Stimulated activated naive CD8-positive, alpha-beta T cell treated with anti-CD3 and anti-CD28 coated beads, Interleukin-15, amount 100 ng/mL, for 72 hours (primary cell): ENCODE data around the gene PLK5.

Experiments used
- ATAC-seq: fragments of 150-1000 bp; cut with Tn5 transposase; 2 replicates; pipeline ENCODE4 v1.10.0; 2021; ENCODE audit warnings: mild to moderate bottlenecking, moderate library complexity
- DNase-seq, 2 donors: peaks; one replicate each; pipeline ENCODE4 v3.0.0; 2021 to 2022
- H3K27ac Mint-ChIP-seq, 2 donors: one replicate each; pipeline ENCODE4 v1.8.0; 2022; ENCODE audit warnings: mild to moderate bottlenecking in 2 of 2, mixed read lengths in 2 of 2, moderate library complexity in 2 of 2
- H3K27me3 Mint-ChIP-seq: one replicate; pipeline ENCODE4 v1.8.0; 2022; ENCODE audit warnings: mixed read lengths
- H3K4me1 Mint-ChIP-seq: one replicate; pipeline ENCODE4 v1.8.0; 2022; ENCODE audit warnings: mild to moderate bottlenecking, mixed read lengths
- H3K4me3 Mint-ChIP-seq, 2 donors: one replicate each; pipeline ENCODE4 v1.8.0; 2022; ENCODE audit warnings: mild to moderate bottlenecking in 2 of 2, mixed read lengths in 2 of 2, moderate library complexity in 1 of 2
- H3K9me3 Mint-ChIP-seq, 2 donors: one replicate each; pipeline ENCODE4 v1.8.0; 2022; ENCODE audit warnings: mixed read lengths in 2 of 2

The PLK5 gene

DNA sequence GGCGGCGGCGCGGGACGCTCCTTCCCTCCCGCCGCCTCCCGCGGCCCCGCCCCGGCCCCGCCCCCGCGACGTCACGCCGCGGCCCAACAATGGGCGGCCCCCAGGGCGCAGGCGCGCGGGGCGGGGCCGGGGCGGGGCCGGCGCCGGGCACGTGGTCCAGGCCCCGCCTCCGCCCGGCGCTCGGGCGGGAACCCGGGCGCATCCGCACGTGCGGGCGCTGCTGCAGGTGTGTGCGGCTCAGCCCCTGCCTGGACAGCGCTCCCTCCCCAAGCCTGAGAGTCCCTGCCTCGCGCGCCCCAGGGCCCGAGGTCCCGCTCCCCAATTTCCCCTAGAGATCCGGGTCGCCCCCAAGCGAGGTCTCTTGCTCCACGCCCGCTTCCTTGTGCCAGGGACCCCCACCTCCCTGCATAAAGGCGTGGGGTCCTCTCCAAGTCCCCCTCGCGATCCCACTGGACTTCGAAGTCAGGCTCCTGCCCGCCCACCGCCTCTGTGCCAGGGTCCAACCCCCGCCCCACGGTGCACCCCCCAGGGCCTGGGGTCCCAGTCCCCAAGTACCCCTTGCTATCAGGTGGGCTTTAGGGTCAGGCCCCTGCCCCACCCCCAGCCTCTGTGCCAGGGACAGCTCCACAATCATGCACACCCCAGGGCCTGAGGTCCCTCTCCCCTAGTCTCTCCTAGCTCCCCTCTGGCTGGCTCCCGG is 44.6 kb downstream of the PLK5 start, which contains the start of gene MEX3D:
TSS of gene MEX3D (minus strand) at position 6 of the 700 bp plus-strand sequence. CDS start 267 bp downstream, outside the sequence.
- ATAC-seq: peak; percentile 82
- peak; percentile 70 to 77 for DNase-seq
- peaks cover 22% of the 10 kb centered on the region for H3K4me1 Mint-ChIP-seq
- H3K9me3 Mint-ChIP-seq: no peaks in the 10 kb centered on the region
- peak within 1 kb of the TSS; percentile 56 to 77 for H3K4me3 Mint-ChIP-seq
- peak within 1 kb of the TSS in 1 of 2 donors; percentile 12 for H3K27ac Mint-ChIP-seq
- peaks cover 21% of the 10 kb centered on the region for H3K27me3 Mint-ChIP-seq

DNA sequence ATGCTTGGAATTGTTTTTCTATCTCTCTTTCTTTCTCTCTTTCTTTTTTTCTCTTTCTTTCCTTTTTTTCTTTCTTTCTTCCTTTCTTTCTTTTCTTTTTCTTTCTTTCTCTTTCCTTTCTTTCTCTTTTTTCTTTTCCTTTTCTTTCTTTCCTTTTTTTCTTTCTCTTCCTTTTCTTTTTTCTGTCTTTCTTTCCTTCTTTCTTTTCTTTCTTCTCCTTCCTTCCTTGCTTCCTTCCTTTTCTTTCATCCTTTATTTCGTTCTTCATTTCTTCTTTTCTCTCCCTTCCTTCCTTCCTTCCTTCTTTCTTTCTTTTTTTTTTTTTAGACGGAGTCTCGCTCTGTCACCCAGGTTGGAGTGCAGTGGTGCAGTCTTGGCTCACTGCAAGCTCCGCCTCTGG is 46.1 kb downstream of the PLK5 start:
- no peaks in the 10 kb centered on the region for H3K9me3 Mint-ChIP-seq
- H3K27me3 Mint-ChIP-seq: peaks cover 21% of the 10 kb centered on the region
- H3K4me3 Mint-ChIP-seq: peak overlapping the region; percentile 7 to 16
- H3K27ac Mint-ChIP-seq: no peak overlapping the region
- peaks cover 22% of the 10 kb centered on the region for H3K4me1 Mint-ChIP-seq
- no peak for ATAC-seq
- DNase-seq: no peak

DNA sequence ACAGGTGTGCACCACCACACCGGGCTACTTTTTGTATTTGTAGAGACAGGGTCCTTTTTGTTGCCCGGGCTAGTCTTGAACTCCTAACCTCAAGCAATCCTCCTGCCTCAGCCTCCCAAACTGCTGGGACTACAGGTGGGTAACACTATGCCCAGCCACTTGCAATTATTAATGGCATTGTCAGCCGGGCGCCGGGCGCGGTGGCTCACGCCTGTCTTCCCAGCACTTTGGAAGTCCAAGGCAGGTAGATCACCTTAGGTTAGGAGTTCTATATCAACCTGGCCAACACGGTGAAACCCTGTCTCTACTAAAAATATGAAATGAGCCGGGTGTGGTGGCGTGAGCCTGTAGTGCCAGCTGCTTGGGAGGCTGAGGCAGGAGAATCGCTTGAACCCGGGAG is 47.0 kb downstream of the PLK5 start:
- no peaks in the 10 kb centered on the region for H3K9me3 Mint-ChIP-seq
- ATAC-seq: no peak
- H3K27ac Mint-ChIP-seq: no peak overlapping the region
- no peak overlapping the region for H3K4me3 Mint-ChIP-seq
- peaks cover 22% of the 10 kb centered on the region for H3K4me1 Mint-ChIP-seq
- DNase-seq: no peak
- H3K27me3 Mint-ChIP-seq: peaks cover 21% of the 10 kb centered on the region

DNA sequence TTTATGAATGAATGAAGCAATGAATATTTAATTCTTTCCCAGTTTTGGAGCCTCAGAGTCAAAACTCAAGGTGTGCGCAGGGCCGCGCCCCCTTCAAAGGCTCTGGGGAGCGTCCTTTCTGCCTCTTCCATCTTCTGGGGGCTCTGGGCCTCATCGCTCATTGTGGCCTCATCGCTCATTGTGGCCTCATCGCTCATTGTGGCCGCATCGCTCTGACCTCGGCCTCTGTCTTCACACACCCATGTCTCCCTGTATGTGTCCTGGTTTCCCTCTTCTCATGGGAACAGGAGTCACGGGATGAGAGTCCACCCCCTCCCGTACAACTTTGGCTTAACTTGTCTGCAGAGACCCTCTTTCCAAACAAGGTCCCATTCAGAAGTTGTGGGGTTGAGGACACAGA is 47.5 kb downstream of the PLK5 start:
- Mint-ChIP-seq H3K4me3 (no peak overlapping the region), H3K27ac (no peak overlapping the region), H3K27me3 (peaks cover 21% of the 10 kb centered on the region), H3K9me3 (no peaks in the 10 kb centered on the region), H3K4me1 (peaks cover 22% of the 10 kb centered on the region)
- DNase-seq (no peak), ATAC-seq (no peak)

DNA sequence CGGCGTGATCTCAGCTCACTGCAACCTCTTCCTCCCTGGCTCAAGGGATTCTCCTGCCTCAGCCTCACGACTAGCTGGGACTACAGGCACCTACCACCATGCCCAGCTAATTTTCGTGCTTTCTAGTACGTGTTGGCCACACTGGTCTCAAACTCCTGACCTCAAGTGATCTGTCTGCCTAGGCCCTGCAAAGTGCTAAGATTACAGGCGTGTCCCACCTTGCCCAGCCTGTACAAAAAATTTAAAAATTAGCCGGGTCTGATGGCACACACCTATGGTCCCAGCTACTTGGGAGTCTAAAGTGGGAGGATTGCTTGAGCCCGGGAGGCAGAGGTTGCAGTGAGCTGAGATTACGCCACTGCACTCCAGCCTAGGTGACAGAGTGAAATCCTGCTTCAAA is 48.9 kb downstream of the PLK5 start:
- ATAC-seq: no peak
- no peak overlapping the region for H3K27ac Mint-ChIP-seq
- peaks cover 27% of the 10 kb centered on the region for H3K4me1 Mint-ChIP-seq
- H3K4me3 Mint-ChIP-seq: no peak overlapping the region
- no peak for DNase-seq
- H3K27me3 Mint-ChIP-seq: peaks cover 21% of the 10 kb centered on the region
- no peaks in the 10 kb centered on the region for H3K9me3 Mint-ChIP-seq

DNA sequence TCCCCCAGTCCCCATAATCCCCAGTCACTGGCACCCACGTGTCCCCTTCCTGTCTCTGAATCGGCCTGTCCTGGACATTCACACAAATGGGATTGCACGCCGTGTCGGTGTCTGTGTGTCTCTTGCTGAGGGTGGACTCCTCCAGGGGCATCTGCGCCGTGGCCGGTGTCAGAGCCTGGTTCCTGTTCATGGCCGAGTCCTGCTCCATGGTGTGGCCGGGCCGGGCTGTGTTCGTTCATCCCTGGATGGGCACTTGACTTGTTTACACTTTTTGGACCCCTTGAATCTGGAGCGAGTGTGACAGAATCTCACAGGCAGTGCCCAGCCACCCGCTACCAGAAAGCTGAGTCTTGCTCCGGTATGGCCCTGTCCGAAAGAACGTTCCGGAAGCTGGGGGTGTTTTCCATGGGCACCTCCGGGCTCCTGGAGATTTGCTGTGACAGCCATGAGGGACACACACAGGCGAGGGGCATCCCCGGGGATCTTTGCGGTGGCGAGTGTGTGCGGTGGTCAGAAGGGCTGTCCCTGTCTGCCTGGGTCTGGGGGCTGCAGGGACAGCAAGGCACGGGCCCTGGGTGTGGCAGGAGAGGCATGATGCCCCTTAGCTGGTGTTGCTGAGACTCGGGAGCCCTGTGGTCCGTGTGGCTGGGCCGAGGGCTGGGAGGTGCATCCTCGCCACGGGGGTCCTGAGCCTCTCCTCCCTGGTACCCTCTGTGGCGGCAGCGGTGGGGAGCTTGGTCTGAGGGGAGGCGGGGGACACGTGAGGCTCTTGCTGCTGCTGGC is 50.7 kb downstream of the PLK5 start:
- Mint-ChIP-seq H3K27ac (peak overlapping the region in 1 of 2 donors; percentile 75), H3K4me3 (no peak overlapping the region), H3K4me1 (peaks cover 17% of the 10 kb centered on the region), H3K27me3 (peaks cover 13% of the 10 kb centered on the region), H3K9me3 (no peaks in the 10 kb centered on the region)
- no peak for ATAC-seq
- DNase-seq: no peak

DNA sequence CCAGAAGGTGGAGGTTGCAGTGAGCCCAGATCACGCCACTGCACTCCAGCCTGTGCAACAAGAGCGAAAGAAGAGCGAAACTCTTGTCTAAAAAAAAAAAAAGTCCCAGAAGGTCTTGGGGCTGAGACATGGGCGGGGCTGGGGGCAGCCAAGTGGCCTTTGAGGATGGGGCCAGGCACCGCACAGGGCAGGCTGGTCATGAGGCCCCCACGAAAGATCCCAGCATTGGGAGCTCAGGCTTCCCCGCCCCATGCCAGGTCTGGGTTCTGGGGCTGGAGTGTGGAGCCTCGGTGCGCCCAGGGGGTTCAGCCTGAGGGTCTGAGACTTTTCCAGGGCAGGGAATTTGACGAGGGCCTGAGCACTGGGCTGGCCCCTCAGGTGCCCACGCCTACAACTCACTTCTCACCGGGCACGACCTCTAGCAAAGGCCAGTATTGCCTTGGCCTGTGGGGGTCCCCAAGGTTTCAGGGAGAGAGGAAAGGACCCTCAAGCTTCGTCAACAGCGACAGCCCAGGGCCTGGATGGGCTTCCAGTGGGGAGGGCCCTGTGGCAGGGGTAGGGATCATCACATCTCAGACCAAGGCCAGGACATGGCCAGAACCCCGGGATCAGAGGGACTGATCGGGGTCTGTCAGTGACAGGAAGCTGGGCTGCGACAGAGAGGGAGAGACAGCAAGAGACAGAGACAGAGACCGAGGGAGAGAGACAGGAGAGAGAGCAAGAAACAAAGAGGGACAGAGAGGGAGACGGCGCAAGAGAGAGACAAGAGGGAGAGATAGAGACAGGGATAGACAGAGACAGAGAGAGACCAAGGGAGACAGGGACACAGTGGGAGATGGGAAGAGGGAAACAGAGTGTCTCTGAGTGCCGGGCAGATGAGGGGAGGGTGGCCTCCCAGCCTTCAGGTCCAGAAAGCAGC is 51.7 kb downstream of the PLK5 start:
- H3K9me3 Mint-ChIP-seq: no peaks in the 10 kb centered on the region
- no peak overlapping the region for H3K4me3 Mint-ChIP-seq
- no peak for ATAC-seq
- H3K27ac Mint-ChIP-seq: peak overlapping the region in 1 of 2 donors; percentile 92
- DNase-seq: no peak
- peaks cover 2% of the 10 kb centered on the region for H3K27me3 Mint-ChIP-seq
- H3K4me1 Mint-ChIP-seq: peaks cover 8% of the 10 kb centered on the region

DNA sequence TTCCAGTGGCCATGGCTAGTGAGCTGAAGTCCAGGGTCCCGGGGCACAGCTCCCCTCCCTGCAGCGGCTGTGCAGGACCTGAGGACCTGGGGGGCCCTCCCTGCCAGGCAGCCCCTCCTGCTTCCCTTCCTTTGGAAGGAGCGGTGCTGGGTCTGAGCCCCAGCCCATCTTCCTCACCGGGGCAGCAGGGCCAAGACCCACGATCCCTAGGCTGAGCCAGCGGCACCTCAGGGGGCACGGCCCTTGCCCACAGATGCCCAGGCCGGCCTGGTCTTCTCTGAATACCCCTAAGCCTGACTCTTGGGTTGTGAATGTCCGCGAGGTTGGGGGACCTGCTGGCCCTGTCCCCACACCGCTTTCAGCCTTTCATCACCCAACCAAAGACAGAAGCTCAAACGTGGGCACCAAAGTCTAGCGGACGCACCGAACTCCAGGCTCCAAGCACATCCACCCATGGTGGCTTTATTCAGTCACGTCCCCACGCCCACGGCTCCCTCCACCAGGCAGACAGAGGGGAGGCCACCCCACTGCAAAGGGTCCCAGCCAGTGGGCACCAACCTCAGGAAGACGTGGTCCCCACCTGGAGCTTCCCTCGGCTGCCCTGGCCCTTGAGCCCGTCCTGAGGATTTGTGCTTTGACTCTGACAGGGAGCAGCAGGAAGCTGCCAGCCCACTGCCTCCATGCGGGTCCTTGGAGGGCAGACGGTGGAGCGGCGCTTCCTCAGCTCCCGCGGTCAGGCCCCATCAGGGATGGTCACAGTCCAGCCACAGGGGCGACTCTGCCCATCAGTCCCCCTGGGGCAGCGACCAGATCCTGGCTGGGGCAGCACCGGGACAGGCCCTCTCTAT is 52.6 kb downstream of the PLK5 start:
- peak; percentile 10 for ATAC-seq
- Mint-ChIP-seq H3K27ac (no peak overlapping the region), H3K4me1 (peaks cover 8% of the 10 kb centered on the region), H3K27me3 (no peaks in the 10 kb centered on the region), H3K9me3 (no peaks in the 10 kb centered on the region), H3K4me3 (no peak overlapping the region)
- DNase-seq: no peak

DNA sequence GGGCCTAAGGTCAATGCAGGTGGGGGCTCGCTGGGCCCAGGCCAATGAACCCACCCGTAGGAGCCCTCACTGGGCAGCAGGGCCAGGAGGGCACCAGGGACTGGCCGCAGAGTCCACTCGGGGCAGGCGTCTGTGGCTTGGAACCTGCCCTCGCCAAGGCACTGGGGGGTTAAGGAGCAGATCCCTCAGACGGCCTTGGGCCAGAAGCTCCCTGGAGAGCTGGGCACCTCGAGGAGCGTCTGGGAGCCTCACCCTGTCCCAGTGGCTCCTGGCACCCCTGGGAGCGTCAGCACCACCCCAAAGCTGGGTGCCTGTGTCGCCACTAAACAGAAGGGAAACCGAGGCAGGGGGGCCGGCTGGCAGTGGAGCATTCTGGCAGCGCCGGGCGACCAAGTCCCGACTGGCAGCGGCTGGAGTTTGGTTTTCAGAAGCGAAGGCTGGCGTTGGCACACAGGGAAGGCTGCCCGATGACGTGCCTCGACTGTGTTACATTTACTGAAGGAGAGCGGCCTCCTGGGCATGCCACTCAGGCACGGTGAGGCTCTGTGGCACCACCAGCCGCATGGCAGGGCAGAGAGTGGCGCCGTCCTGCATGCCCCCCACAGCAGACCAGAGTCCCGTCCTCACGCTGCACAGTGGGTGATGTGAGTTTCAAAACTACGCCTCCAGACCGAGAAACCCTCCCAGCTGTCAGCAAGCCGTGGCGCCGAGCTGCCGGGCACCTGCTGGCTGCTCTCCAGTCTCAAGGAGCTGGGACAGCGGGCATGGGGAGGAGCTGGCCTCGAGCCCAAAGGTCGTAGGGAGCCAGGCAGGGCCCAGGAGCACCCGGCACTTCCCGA is 53.4 kb downstream of the PLK5 start:
- no peak for DNase-seq
- peak; percentile 24 for ATAC-seq
- H3K27me3 Mint-ChIP-seq: no peaks in the 10 kb centered on the region
- peaks cover 4% of the 10 kb centered on the region for H3K4me1 Mint-ChIP-seq
- H3K4me3 Mint-ChIP-seq: no peak overlapping the region
- H3K9me3 Mint-ChIP-seq: no peaks in the 10 kb centered on the region
- no peak overlapping the region for H3K27ac Mint-ChIP-seq

DNA sequence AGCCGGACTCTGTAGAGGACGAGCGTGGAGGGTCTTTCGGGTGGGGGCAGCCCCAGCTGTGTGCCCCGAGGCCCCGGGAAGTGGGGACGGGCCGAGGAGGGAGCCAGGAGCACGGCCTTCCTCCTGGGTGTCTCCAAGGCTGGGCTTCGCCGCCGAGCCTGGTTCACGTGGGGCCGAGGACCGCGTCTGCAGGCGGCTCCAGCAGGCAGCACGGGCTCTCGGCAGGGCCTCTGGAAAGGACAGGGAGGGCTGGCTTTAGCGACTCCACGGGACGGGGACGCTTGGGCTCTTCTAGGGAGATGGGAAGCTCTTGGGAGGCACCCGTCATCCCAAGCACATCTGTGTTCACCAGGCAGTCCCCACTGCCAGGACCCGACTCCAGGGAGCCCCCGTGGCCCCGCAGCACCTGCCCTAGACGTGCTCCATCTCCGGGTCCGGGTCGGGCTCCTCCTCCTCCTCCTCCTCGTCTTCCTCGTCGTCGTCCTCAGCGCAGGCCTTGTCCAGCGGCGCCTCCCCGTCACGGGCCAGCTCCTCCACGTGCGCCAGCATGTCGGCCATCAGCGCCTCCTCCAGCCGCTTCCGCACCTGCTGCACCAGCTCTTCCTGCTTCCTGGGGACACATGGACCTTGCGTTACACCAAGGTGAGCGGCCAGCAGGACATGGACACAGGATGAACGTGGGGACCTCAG is 54.2 kb downstream of the PLK5 start:
- DNase-seq: no peak
- no peaks in the 10 kb centered on the region for H3K9me3 Mint-ChIP-seq
- H3K4me3 Mint-ChIP-seq: no peak overlapping the region
- H3K27ac Mint-ChIP-seq: peak overlapping the region in 1 of 2 donors; percentile 13
- no peak for ATAC-seq
- H3K4me1 Mint-ChIP-seq: peaks cover 4% of the 10 kb centered on the region
- H3K27me3 Mint-ChIP-seq: no peaks in the 10 kb centered on the region

DNA sequence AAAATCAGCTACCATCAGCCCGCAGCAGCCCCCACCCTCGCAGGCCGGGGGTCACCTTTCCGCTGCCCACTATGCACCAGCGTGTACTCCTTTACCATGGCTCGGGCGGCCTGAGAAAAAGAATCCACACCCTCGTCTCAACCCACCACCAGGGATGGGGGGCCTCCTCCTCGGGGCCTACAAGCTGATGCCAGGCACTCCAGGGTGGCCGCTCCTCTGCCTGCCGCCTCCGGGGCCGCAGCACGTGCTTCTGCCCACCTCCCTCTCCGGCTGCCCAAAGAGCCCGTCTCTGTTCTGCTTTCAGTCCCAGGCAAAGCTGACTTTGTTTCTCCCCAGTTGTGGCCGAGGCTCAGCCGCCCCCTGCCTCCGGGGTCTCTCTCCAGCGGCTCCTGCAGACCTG is 55.3 kb downstream of the PLK5 start:
- Mint-ChIP-seq H3K27ac (no peak overlapping the region), H3K27me3 (no peaks in the 10 kb centered on the region), H3K4me3 (no peak overlapping the region), H3K9me3 (no peaks in the 10 kb centered on the region), H3K4me1 (peaks cover 4% of the 10 kb centered on the region)
- ATAC-seq (no peak), DNase-seq (no peak)

DNA sequence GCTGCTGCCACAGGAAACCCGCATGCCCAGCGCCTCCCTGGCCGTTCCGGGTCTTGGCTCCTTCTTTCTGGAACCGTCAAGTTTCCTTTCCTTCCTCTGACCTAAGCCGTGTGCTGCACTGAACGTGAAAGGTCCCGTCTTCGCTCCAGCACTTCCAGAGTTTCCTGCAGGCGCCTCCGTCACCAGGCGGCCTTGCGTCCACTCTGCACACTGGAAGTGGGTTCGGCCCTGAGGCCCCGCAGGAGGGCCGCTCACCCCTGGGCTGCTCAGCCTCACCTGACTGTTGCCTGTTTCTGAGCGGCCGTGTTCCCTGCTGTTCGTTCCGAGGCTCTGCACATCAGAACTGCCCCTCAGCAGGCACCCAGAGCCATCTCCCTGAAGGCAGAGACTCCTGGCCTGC is 56.5 kb downstream of the PLK5 start:
- H3K4me3 Mint-ChIP-seq: no peak overlapping the region
- H3K9me3 Mint-ChIP-seq: no peaks in the 10 kb centered on the region
- peaks cover 6% of the 10 kb centered on the region for H3K4me1 Mint-ChIP-seq
- H3K27ac Mint-ChIP-seq: no peak overlapping the region
- ATAC-seq: no peak
- H3K27me3 Mint-ChIP-seq: no peaks in the 10 kb centered on the region
- no peak for DNase-seq

DNA sequence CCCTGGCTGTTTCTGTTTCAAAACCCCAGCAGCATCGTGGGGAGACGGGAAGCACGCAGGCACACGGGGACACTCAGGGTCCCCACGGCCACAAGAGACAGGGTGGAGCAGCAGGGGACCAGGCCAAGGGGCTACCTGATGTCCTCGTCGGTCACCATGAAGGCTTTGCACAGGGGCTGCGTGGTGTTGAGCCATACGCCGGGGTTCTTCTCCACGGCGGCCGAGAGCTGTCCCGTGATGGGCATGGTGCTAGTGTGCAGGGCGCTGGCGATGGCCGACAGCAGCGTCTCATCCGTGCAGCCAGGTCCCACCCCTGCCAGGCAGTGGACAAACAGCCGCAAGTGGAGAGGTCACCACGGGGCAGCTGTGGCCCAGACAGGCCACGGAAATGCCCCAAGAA is 57.1 kb downstream of the PLK5 start:
- no peak for DNase-seq
- Mint-ChIP-seq H3K9me3 (no peaks in the 10 kb centered on the region), H3K4me3 (no peak overlapping the region), H3K4me1 (peaks cover 11% of the 10 kb centered on the region), H3K27me3 (no peaks in the 10 kb centered on the region), H3K27ac (no peak overlapping the region)
- no peak for ATAC-seq

DNA sequence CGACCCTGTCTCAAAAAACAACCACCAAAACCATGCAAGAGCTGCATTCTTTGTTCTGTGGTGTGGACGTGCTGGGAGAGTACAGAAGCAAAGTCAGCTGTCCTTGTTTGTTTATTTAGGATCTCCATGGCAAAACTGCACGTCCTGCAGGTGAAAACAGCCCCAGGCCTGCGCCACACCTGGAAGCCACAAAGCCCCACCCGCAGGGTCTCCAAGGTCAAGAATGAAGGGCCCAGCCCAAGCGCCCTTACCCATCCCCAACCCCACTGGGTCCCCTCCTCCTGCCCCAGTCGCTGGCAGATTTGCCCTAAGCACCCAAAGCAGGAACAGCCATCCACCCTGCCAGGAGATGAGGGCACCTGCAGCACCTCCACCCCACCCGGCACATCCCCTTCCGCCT is 58.3 kb downstream of the PLK5 start:
- Mint-ChIP-seq H3K9me3 (no peaks in the 10 kb centered on the region), H3K27me3 (no peaks in the 10 kb centered on the region), H3K27ac (no peak overlapping the region), H3K4me1 (peaks cover 12% of the 10 kb centered on the region), H3K4me3 (no peak overlapping the region)
- DNase-seq (no peak), ATAC-seq (no peak)
